ENCODE data around the gene TOR4A.

DNA sequence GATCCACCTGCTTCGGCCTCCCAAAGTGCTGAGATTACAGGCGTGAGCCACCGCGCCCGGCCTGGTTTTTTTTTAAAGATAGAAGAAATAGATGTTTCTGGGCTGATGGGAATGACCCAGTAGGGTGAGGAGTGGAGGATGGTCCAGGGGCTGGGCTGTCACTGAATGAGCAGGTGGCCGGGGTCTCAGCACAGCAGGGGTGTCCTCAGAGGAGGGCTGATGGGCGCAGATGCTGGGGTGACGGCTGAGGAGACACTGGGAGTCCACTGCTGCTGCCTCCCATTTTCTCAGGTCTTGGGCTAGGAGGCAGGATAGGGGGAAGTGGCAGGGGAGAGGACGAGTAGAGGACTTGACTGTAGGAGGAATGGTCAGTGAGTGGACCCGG is 2.3 kb upstream of the TOR4A start:
- TF ChIP-seq CTCF (IDR thresholded peaks at IDR 0.05; ENCODE audit: insufficient read depth, low read length) (no peak), GABPA (IDR thresholded peaks at IDR 0.05; ENCODE audit: low read depth) (no peak), REST (IDR thresholded peaks at IDR 0.05; ENCODE audit: insufficient replicate concordance, low read depth) (no peak), POLR2AphosphoS5 (IDR thresholded peaks at IDR 0.05; ENCODE audit: low read depth) (no peak), SPI1 (IDR thresholded peaks at IDR 0.05; ENCODE audit: borderline replicate concordance, low read depth) (no peak)

Data from HL-60 (cell line).